Hematopoietic multipotent progenitor cell treated with erythropoietin and hydrocortisone succinate and interleukin-3 and kit ligand, for 4 days (in vitro differentiated cells): ENCODE results near the gene OR5K1.

ENCODE experiments used
- DNase-seq: peaks from one replicate; pipeline ENCODE4 v3.0.0-alpha.2; 2015

OR5K1 gene

DNA sequence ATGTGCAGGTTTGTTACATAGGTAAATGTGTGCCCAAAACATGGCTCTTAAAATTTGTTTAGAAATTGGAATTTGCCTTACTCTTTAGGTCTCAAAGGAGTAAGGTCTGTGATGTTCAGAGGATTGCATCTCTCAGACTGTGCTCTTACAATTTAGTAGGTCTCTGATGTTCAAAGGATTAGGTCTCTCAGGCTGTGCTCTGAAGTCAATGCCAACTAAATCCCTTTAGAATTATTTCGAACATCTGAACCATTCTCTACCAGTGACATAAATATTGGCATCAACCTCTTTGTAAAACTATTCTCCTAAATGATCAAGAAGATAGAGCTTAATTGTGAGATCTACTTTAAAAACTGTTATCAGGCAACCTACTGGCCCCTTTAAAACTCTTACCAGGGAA lies at the start of gene OR5K1:
Gene OR5K1 (plus strand): TSS at position 301 of the 400 bp plus-strand sequence. CDS start 6,376 bp downstream, outside the sequence.
- DNase-seq = no peak

DNA sequence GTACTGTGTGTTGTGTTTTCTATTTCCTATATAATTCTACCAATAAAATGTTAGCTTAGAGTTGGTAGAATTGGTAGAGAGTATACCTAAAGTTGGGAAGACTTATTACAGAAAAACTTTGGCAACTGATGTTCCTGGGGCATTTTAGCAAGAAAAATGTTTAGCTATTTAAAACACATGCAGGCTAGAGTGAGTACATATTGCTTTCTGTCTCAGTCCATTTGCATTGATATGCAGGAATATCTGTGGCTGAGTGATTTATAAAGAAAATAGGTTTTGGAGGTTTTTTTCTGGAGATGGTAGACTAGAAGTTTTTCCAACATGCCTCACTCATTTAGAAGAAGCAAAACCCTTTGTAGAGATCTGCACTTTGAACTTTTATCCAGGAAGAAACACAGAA lies 30.4 kb upstream of the OR5K1 start:
- no peak for DNase-seq

DNA sequence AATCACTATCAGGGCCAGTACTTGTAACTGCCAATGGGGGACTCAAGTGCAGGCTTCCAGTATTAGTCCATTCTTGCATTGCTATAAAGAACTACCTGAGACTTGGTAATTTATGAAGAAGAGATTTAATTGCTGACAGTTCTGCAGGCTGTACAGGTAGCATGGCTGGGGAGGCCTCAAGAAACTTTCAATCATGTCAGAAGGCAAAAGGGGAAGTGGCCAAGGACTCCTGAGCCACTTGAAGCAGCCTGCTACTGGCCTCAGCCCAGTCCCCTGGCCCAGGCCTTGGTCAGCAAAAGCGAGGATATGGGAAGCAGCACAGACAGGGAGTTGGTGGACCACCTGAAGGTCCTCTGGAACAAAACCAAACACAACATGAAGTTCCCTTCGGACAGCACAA lies 29.2 kb upstream of the OR5K1 start:
- DNase-seq = no peak

DNA sequence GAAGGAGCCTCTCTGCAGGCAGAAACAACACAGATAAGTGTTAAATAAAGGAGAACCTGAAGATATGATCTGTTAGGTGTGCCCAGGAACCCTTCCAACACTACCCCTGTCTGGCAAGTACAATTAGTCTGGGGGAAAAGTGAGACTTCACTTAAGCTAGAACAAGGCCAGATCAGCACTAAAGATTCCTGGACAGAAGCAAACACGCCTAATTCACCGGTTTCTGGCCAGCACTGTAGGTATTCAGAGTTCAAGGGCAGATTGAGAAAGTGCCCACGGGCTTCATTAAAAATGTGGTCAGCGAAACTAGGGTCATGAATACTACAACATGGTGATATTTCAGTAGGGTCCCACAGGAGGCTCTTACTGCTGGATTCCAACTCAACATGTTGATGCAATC lies 28.6 kb upstream of the OR5K1 start:
- DNase-seq = no peak

DNA sequence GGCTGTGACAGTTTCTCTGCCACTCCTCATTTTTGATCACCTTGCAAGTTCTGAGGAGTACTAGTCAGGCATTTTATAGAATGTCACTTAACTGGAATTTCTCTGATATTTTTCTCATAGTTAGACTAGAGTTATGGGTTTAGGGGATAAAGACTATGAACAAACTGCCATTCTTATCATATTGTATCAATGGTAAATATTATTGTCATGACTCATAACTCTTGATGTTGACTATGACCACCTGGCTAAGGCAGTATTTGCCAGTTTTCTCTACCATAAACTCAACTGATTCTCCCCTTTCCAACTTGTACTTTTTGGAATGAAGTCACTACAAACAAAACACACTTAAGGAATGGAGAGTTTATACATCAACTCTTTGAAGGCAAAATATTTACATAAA lies 22.7 kb upstream of the OR5K1 start:
- no peak for DNase-seq

DNA sequence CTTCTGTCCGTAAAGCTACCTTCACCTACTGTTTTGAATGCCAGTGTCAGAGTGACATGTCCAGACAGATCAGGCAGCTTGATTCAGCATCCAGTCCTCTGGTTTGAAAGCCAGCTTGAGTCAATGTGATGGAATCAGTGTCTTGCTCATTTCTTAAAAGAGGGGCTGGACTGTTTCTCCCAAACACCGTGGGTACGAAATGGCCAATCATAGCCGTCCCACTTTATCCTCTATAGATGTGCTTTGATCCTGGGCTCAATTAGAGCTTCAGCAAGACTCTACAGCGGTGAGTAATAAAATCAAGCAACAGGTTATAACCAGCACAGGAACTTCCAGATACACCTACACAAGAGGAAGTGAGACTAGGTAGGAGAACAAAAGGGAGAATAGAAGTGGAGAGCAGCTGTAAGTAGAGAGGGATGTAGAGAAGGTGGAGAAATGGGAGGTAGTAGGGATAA lies 17.0 kb upstream of the OR5K1 start:
- no peak for DNase-seq

DNA sequence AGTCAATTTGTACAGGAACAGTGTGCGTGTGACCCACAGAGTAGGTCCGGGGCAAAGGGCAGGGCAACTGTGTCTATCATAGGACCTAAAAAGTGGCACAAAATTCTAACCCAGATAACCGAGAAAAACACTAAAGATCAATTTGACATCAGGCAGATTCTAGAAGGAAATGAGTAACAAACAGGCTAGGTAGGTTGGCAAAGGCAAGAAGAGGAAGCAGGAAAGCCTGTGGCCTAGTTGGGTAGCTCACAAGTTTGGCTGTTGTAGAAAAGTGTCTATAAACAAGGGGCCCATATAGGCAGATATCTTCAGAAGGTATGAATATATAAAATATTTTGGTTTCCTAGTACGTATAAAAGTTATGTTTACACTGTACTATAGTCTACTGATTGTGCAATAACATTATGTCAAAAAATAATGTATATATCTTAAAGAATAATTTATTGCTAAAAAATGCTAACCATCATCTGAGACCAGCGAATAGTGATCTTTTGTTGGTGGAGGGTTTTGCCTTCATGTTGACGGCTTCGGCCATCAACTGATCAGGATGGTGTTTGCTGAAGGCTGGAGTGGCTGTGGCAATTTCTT lies 13.3 kb upstream of the OR5K1 start:
- DNase-seq = no peak

DNA sequence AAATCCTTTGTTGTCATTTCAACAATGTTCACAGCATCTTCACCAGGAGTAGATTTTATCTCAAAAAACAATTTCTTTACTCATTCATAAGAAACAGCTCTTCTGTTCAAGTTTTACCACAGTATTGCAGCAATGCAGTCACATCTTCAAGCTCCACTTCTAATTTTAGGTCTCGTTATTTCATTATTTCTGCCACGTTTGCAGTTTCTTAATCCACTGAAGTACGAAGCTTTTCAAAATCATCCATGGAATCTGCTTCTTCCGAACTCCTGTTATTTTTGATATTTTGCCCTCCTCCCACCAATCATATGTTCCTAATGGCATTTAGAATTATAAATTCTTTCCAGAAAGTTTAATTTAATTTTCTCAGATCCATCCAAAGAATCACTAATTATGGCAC lies 12.6 kb upstream of the OR5K1 start:
- no peak for DNase-seq

DNA sequence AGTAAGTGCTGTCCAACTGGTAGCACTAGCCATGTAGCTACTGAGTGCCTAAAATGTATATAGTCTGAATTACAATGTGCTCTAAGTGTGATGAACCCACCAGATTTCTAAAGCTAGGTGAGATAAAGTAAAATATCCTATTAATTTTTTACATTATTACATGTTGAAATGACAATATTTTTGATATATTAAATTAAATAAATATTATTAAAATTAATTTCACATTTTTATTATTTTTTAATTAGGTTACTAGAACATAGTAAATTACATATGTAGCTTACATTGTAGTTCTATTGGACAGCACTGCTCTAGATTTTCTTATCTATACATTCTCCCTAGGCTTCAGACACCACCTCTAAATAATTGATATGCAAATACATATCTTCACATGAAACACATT lies 9.2 kb upstream of the OR5K1 start:
- no peak for DNase-seq

DNA sequence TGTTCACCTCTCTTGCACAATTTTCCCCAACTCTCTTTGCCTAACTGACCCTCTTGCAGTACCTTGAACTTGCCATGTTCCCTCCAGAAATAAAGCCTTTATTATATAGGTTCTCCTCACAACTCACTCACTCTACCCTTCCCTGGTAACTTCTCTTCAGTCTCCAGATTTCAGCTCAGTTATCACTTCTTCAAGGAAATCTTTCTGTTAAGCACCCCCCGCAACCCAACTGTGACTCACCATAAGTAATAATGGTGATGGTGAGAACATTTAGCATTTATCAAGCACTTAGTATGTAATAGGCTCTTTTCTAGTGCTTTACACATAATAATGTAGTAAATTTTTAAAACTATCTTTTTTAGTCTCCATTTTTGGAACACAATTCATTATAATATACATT lies 8.1 kb upstream of the OR5K1 start:
- DNase-seq = no peak

DNA sequence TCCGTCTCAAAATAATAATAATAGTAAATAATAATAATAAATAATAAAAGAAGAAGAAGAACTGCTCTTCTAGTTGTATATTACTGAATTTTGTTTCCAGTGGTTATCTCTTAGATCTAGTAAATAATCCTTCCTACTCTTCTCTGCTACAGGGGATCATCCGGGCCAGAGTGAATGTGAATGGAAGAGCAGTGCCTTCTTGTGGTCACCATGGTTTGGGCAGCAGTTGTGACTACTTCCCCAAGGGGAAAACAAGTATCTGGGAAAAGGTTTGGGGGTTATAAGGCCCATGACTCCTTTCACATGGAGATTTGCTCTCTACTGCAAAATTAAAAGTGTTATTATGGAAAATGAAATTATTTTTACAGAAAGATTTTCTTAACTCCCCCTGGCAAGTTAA lies 5.5 kb upstream of the OR5K1 start:
- no peak for DNase-seq

DNA sequence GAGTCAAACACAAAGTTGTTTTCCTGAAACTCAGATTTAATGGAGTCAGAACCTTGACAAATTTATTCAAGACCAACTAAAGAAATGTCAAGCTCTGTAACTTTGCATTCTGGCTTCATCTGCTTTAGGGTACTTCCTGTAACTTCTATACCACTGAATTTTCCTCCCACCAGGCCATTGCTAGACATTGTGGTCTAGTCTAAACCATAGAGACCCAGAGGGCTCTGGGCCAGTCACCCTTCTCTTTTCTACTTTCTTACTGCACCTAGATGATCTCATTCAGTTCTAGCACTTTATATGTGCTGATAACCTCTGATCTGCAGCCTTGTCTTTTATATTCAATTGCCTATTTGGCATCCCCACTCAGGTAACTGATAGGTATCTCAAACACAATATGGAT lies 2.8 kb upstream of the OR5K1 start:
- no peak for DNase-seq

DNA sequence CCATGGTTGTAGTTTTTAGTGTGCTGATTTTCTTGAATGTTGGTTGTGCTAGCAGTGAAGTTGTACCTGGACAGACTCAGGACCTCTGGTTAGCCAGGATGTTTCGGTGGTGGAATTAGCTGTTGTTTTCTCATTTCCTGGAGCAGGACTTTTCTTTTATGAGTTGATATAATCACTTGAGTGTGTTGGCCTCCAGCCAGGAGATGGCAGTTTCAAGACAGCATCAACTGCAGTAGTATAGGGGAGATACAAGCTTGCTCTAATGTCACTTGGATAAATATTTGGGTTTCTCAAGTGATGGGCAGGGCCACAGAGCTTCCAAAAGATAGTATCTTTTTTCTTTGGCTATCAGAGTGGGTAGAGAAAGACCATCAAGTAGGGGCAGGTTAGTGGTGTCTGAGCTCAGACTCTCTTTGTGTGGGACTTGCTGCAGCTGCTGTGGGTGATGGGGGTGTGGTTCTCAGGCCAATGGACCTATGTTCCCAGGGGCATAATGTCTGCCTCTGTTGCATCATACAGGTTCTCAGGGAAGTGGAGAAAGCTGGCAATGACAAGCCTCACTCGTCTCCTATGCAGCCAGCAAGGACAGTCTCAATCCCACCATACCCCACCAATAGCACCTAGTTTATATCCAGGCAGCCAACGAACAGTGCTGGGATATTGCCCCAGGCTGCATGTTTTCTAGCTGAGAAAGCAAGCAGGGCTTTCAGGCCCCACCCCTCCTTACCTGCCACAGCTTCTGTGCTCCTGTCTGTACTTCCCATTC lies 19.9 kb downstream of the OR5K1 start:
- peak; percentile 3 for DNase-seq

DNA sequence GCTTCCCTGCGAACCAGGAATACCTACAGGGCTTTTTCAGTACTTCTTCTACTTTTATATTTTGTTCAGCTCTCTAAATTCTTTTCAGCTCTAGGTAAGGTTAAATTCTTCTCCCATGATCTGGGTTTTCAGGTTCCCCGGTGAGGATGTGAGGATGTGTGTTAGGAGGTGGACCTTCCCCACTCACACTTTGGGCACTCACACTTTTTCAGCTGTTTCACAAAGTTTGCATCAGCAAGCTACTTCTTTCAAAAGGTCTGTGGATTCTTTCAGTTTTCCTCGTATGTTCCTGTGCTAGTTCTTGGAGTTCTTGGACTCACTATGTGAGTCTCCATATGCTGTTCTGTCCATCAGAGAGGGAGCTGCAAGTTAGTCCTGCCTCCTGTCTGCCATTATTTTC lies 20.6 kb downstream of the OR5K1 start:
- DNase-seq = no peak

DNA sequence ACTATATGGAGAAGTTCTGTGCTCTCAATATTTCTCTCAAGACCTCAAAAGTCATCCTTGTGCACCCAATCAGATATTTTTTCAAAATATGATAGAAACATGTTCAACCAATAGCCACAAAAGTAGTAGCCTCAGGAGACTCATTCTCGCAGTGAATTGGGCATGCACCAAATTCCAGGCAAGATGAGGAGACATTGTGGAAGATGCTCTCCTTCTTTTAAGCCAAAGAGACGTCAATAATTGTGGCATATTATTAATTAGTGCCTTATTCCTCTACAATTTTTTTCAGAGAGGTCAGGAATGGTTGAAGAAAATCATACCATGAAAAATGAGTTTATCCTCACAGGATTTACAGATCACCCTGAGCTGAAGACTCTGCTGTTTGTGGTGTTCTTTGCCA lies 34.4 kb downstream of the OR5K1 start, which contains the start of gene OR5K2:
Gene OR5K2 (plus strand): TSS at position 301 of the 400 bp plus-strand sequence. CDS start 0 bp downstream, at position 301.
- DNase-seq = no peak

DNA sequence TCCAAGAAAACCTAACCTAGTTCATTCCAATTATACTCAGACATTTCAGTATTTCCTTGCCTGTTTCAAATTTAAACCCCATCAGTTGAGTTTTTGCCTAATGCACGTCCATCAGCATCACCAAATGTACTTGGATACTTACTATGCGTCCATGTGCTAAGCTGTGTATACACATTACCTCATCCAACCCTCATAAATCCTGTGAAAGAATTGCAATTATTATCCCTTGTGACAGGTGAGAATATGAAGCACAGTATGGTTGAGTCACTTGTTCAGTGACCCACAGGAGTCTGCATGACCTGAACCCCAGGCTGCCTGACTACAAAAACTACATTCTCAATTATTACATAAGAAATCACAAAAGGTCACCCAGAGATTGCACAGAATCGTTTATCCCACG lies 37.0 kb downstream of the OR5K1 start:
- no peak for DNase-seq

DNA sequence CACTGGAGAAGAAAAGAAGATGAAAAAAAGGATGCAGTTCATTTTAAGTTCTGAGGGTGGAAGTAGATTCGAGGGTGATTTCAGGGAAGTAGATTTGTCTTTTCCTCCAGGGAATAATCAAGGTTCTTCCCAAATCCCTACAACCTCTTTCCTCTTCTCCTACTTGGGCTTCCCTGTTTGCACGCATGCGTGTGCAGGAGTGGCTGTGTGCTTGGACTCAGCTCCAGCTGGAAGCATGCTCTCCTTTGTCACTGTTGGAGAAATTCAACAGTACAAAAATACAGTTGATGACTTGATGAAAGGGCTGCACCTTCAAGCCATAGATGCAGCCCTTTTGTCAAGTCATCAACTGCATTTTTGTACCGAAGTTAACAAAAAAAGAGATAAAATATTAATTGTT lies 38.3 kb downstream of the OR5K1 start:
- DNase-seq = no peak

DNA sequence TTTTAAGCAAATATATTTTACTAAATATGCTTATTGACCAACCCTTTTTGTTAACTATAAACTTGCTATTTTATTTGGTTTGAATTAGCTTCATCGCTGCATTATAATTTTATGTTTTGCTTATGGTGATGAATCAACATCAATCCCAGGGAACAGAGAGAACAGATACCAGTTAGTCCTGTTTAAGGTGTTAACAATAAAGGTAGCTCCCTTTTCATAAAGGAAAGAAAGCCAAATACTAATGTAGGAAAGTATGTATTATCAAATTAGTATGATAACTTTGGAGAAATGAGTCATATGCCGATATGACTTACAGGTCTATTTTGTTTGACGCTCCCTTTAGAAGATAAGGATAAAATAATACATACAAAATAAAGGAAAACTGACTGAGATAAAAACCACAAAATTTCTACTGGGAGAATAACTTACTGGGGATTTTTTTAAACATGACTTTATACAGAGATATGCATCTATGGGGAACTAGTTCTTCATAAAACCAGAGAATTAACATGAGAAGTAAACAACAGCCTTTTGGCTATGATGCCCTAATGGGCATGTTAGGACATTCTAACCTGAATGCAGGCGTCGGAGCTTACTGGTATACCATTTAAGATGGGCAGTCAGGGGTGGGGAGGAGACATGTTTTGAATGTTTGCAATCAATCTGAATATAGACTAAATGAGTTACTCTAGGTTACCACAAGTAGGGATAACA lies 39.0 kb downstream of the OR5K1 start:
- DNase-seq = no peak

DNA sequence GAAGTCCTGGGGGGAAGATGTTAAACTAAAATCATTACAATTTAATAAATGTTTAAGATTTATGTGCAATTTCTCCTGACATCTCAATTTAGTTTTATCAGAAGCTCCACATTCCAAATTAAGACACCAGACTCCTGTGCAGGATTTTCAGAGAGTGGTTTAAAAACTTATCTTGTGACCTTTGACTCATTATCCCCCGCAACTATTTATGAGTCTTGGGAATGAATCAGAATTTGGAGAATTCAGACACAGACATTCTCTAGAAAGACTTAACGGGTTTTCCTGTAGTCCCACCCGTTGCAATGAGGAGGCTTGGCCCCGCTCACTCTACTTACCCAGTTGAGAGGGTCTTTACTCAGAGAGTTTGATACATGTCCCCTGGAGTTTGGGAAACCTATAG lies 41.5 kb downstream of the OR5K1 start:
- DNase-seq = no peak

DNA sequence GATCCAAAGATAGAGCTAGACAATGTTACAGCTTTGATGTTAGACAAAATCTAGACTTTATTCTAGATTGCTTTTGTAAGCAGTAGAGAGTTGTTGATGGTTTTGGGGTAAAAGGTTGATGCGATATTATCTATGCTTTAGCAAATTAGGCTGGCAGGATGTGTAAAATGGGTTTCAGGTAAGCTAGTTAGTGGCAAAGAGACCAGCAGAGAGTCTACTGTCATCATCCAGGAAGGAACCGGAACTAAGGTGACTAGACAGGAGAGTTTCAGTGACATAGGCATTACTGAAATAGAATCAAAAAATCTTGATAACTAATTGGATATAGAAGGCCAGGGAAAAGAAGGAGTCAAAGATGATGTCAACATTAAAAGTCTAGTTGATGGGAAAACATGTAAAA lies 45.6 kb downstream of the OR5K1 start:
- DNase-seq = no peak

DNA sequence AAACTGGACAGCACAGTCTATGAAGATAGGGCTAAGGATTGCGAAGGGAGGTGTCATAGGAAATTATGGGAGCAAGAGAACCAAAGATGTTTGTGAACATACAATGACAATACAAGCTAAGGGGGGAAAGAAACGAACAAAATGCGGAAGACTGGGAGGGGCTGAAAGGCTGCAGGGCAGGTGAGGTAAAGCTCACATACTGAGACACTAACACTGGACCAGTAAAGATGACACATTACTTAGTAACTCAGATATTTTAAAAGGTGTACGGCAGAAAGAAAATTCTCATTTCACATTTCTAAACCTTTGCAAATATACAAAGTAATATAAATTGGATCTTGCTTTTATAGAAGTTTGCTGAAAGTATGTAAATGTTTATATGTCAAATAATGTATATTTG lies 49.6 kb downstream of the OR5K1 start:
- DNase-seq = no peak

DNA sequence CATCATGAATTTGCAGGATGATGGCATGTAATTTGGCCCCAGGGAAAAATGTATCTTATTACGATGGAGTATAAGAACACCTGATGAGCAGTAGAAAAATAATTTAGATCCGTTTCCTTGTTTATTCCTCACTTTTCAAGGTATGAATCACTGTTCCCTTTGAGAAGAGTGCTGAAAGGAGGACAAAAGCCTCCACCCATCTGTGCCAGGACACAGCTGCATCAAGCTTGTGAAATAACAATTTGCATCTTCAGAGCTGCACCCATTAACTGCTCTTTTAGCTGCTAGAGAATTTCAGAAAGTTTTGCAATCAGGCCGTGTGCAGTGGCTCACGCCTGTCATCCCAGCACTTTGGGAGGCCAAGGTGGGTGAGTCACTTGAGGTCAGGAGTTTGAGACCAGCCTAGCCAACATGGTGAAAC lies 50.1 kb downstream of the OR5K1 start:
- DNase-seq = peak; percentile 58

DNA sequence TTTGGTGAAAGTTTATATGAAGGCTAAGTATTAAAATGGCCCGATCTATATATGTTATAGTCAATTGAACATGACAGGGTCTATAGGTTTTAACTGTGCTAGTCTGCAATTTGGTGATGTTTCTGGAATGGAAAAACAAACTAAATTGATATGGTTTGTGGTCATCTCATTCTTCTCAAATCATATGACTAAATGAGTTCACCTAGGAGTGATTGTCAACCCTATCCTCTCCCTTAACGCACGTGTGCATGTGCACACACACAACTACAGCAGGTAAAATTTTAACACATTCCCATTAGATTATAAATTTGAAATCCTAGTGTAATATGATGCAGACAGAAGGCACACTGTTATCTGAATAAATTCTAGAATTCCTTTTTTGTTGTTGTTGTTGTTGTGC lies 50.7 kb downstream of the OR5K1 start:
- no peak for DNase-seq

DNA sequence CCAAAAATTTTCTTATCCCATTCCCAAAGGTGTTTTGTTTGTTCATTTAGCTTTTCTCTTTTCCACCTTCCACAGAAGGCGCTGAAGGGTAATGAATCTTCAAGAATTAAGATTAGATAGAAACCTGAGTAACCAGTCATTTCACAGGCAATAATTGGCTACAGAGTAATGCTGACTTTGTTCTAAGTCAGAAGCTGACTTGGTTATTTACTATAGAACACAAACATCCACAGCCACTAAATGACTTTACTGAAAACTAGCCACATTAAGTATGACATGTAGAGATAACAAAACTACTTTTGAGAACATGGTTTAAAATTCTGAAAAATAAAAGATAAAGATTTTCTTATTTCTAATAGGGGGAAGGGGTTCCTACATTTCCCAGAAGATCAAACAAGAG lies 51.9 kb downstream of the OR5K1 start:
- DNase-seq = peak; percentile 13
